Gastroesophageal sphincter (tissue), 4 donors: ENCODE data around the gene PATJ. TPM values are rescaled to one million over a fixed set of nuclear protein-coding genes. Genes with fewer than 3 reads are reported as not detected.
"Not testable (repeated sequence)": the region's sequence is repeated elsewhere in the genome, so short reads cannot be mapped to it uniquely, and the experiment has no call there.

Experiments
- ATAC-seq: fragments of 150-250 bp; one replicate; pipeline ENCODE4 v1.9.1; 2016; ENCODE audit warnings: mild to moderate bottlenecking, moderate library complexity
- H3K27ac ChIP-seq, 4 donors: fragments of 200-600 bp; sonication (generic) in 3 of 4; 1 replicate in 3 of 4; 2 replicates in 1 of 4; pipeline ENCODE4 v1.5.1; 2016 to 2019
- H3K27me3 ChIP-seq: fragments of 200-600 bp; sonication (generic); one replicate; pipeline ENCODE4 v1.5.1; 2019
- H3K36me3 ChIP-seq, 2 donors: fragments of 200-600 bp; sonication (generic); one replicate each; pipeline ENCODE4 v1.5.1; 2019; ENCODE audit warnings: control low read depth in 1 of 2
- H3K4me1 ChIP-seq, 3 donors: fragments of 200-600 bp; sonication (generic); 1 replicate in 2 of 3; 2 replicates in 1 of 3; pipeline ENCODE4 v1.5.1; 2016 to 2019; ENCODE audit warnings: control low read depth in 2 of 3
- H3K4me3 ChIP-seq, 2 donors: fragments of 200-600 bp; sonication (generic); one replicate each; pipeline ENCODE4 v1.5.1; 2019; ENCODE audit warnings: mild to moderate bottlenecking in 1 of 2, moderate library complexity in 1 of 2
- H3K9me3 ChIP-seq, 3 donors: fragments of 200-600 bp; sonication (generic); one replicate each; pipeline ENCODE4 v1.5.1; 2017 to 2019; ENCODE audit warnings: control low read depth in 2 of 3
- CTCF ChIP-seq, 4 experiments: fragments of 200-600 bp in 2 of 4; fragments of 450-650 bp in 2 of 4; sonication (generic) in 1 of 4; IDR thresholded peaks; one replicate each; pipeline ENCODE4 v1.5.1; 2017 to 2019; ENCODE audit warnings: antibody characterized with exemption in 4 of 4, mild to moderate bottlenecking in 2 of 4, moderate library complexity in 2 of 4
- EP300 ChIP-seq: sonication (generic); formaldehyde crosslinking; IDR thresholded peaks from one replicate; pipeline ENCODE4 v1.6.1; 2017; ENCODE audit warnings: antibody characterized with exemption, mild to moderate bottlenecking
- POLR2A ChIP-seq, 2 donors: fragments of 450-650 bp; IDR thresholded peaks; one replicate each; pipeline ENCODE4 v1.6.1; 2017; ENCODE audit warnings: antibody characterized with exemption in 2 of 2, mild to moderate bottlenecking in 2 of 2, moderate library complexity in 1 of 2
- POLR2AphosphoS5 ChIP-seq: sonication (generic); formaldehyde crosslinking; IDR thresholded peaks from one replicate; pipeline ENCODE4 v1.6.1; 2017; ENCODE audit warnings: antibody characterized with exemption
- WGBS, 2 donors: methylation state at CpG; one replicate each; pipeline ENCODE4 v1.1.5; 2018; ENCODE audit warnings: low coverage in 1 of 2; 5-methylcytosine and 5-hydroxymethylcytosine counted together
- total RNA-seq, 4 donors: library from RNA; depleted of rRNA; stranded (reverse); fragments of >200 nt; gene quantifications; one replicate each; pipeline ENCODE4 v1.1.0, GENCODE V29; 2016

The PATJ gene
- total RNA-seq, 4 donors from 2014 or later: 34.8 to 59.0 (median 37.1) TPM

GRCh38 chr1:61709908-61710289 is 32.4 kb upstream of the PATJ start:
- 92 to 100% methylated on average over 1 to 2 of the region's 2 CpGs for WGBS, 2 donors
- Histone ChIP-seq H3K36me3 (peaks cover 0 to 54% of the 10 kb centered on the region in 2 donors), H3K27me3 (no peaks in the 10 kb centered on the region), H3K27ac (no peak overlapping the region), H3K4me1 (no peaks in the 10 kb centered on the region), H3K4me3 (no peak overlapping the region), H3K9me3 (no peaks in the 10 kb centered on the region)
- no peak for ATAC-seq
- no peak for TF ChIP-seq EP300
- TF ChIP-seq POLR2A (IDR thresholded peaks at IDR 0.05): no peak
- no peak for TF ChIP-seq POLR2AphosphoS5
- TF ChIP-seq CTCF (IDR thresholded peaks at IDR 0.05): no peak

GRCh38 chr1:61711257-61711656 is 31.0 kb upstream of the PATJ start:
- not testable (repeated sequence) for H3K9me3 ChIP-seq, H3K4me3 ChIP-seq, ATAC-seq, H3K27ac ChIP-seq, H3K27me3 ChIP-seq, H3K4me1 ChIP-seq
- 79 to 87% methylated on average over 4 of the region's 4 CpGs for WGBS, 2 donors
- H3K36me3 ChIP-seq: peaks cover 0 to 40% of the 10 kb centered on the region in 2 donors

GRCh38 chr1:61711969-61712368 is 30.3 kb upstream of the PATJ start:
- TF ChIP-seq CTCF (IDR thresholded peaks at IDR 0.05): no peak
- TF ChIP-seq EP300: no peak
- TF ChIP-seq POLR2A (IDR thresholded peaks at IDR 0.05): no peak
- no peak for TF ChIP-seq POLR2AphosphoS5
- no peak for ATAC-seq

GRCh38 chr1:61718996-61719663 is 23.1 kb upstream of the PATJ start:
- H3K36me3 ChIP-seq: peaks cover 0 to 38% of the 10 kb centered on the region in 2 donors
- H3K4me3 ChIP-seq, H3K27ac ChIP-seq, ATAC-seq, H3K9me3 ChIP-seq, H3K27me3 ChIP-seq: not testable (repeated sequence)
- H3K4me1 ChIP-seq: peaks cover 0 to 30% (median 6%) of the 10 kb centered on the region in 3 donors
- 87% methylated on average over 3 to 8 of the region's 8 CpGs for WGBS, 2 donors

More at GRCh38 chr1:61711969-61712368, 30.3 kb upstream of the PATJ start:
- Histone ChIP-seq H3K36me3 (peaks cover 0 to 36% of the 10 kb centered on the region in 2 donors), H3K9me3 (no peaks in the 10 kb centered on the region), H3K4me1 (no peaks in the 10 kb centered on the region), H3K27me3 (no peaks in the 10 kb centered on the region), H3K4me3 (no peak overlapping the region), H3K27ac (no peak overlapping the region)

- H3K27ac ChIP-seq: peak overlapping the region; percentile 70 to 90 (median 90)
- H3K27me3 ChIP-seq: no peaks in the 10 kb centered on the region
- peaks cover 0 to 16% of the 10 kb centered on the region in 2 donors for H3K36me3 ChIP-seq
- H3K4me3 ChIP-seq: peak overlapping the region; percentile 76 to 81
- TF ChIP-seq CTCF (IDR thresholded peaks at IDR 0.05) (no peak), POLR2AphosphoS5 (no peak), POLR2A (IDR thresholded peaks at IDR 0.05) (no peak), EP300 (no peak)
- H3K9me3 ChIP-seq: no peaks in the 10 kb centered on the region
- 2 to 7% methylated on average over 3 of the region's 3 CpGs for WGBS, 2 donors
- ATAC-seq: no peak
- H3K4me1 ChIP-seq: peaks cover 0 to 40% (median 7%) of the 10 kb centered on the region in 3 donors
These were observed 17.8 kb upstream of the PATJ start for GRCh38 chr1:61724506-61724812.

- Histone ChIP-seq H3K27ac (peak within 1 kb of the TSS; percentile 70 to 90 (median 90)), H3K9me3 (no peaks in the 10 kb centered on the region), H3K4me3 (peak within 1 kb of the TSS; percentile 76 to 81), H3K27me3 (no peaks in the 10 kb centered on the region), H3K36me3 (peaks cover 0 to 10% of the 10 kb centered on the region in 2 donors), H3K4me1 (peaks cover 0 to 40% (median 7%) of the 10 kb centered on the region in 3 donors)
- WGBS, 2 donors: 0% methylated on average over 18 to 24 of the region's 45 CpGs
- peak; percentile 97 for ATAC-seq
- TF ChIP-seq POLR2A (IDR thresholded peaks at IDR 0.05): peak; percentile 82 to 88
- no peak for TF ChIP-seq EP300
- TF ChIP-seq POLR2AphosphoS5: peak; percentile 88
- TF ChIP-seq CTCF (IDR thresholded peaks at IDR 0.05): no peak
These were observed 17.2 kb upstream of the PATJ start, which contains the start of gene TM2D1 for GRCh38 chr1:61724813-61725694. TM2D1 (minus strand) TSS chr1:61725141; CDS start chr1:61725120, 21 bp downstream.
